NCI-H1436 (cell line): ENCODE results near the gene TANC1.

Source experiments
- DNase-seq: peaks from one replicate; lab custom pipeline; 2025; lab: John Stamatoyannopoulos, UW

Gene TANC1

DNA sequence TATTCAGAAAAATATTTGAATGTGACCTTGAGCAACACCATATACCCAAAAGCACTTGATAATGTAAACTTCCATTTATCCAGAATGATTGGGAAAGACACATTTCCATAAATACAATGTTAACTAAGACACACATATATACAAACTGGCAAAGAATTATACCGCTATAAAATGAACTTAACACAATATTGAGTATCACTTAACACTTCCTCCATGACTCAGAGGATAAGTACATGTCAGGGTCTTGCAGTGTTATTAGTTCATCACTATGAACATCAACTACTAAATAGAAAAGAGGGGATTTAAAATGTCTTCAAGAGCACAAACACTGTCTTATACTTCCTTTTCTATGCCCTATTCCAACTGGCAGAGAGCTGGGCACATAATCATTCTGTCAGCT lies 299.5 kb downstream of the TANC1 start:
- DNase-seq, result no peak

DNA sequence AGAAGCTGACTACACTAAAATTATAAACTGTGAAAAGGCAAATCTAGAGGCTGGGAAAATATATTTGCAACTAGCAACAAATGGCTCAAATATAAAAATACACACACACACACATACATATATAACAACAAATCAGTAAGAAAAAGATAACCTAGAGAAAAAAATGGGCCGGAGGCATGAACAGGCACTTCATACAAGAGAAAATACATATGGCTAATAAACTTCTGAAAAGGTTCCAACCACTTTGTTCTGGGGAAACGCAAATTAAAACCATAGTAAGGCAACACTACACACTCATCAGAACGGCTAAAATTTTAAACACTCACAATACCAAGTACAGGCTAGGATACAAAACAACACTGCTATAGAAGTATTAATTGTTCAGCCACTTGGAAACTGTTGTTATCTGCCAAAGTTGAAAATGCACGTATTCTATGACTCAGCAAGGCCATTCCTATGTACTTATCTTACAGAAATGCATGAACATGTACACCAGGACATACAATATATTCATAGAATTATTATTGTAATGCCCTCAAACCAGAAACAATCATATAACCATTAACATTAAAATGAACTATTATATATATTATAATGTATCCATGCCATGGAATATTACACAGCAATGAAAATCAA lies 302.4 kb downstream of the TANC1 start:
- DNase-seq, result no peak

- no peak for DNase-seq
Measured at GRCh38 chr2:159272156-159272555, 303.7 kb downstream of the TANC1 start.

DNA sequence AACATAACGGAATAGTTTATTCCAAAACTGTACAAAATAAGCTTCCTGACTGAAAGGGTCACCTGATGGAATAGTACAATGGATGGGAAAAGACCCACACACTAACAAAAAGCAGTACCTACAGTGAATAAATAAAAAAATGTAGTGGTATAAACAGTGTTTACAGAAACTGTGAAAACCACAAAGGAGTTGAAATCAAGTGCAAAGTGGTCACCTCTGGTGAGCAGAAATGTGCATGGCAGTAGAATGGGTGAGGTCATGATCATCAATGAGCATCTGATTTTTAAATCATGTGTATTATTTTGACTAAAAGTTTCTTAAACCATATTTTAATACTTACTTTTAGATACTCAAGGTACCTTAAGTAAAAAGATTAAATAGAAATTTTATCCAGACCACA lies 306.7 kb downstream of the TANC1 start:
- no peak for DNase-seq

DNA sequence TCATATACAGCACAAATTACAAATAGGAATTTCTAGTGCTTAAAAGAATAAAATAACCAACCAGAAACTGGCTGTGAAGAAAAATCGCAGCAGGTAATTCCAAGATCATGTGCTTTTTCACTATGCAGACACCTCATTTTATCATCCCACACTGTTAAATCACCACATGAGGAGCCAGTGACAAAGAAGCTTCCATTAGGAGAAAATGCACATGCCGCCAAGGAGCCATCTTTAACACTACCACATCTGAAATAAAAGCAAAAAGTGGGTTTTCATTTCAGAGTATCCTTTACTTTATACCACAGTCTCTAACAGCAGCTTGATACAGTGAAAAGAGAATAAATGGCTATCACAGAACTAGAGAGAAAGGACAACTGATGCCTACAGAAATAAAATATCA lies 311.3 kb downstream of the TANC1 start:
- no peak for DNase-seq

DNA sequence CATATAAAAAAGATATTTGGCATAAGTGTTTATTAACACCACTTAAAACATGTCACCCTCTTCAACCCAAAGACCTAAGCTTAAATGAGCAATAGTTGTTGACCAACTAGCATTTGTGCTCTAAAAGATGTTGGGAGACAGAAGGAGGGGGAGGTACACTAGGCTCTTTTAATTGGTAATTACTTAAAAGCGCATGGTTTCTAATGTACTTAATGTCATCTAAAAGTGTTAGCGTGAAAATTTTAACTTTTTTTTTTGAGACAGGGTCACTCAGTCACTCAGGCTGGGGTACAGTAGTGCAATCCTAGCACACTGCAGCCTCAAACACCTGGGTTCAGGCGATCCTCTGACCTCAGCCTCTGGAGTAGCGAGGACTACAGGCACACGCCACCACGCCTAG lies 312.6 kb downstream of the TANC1 start:
- no peak for DNase-seq
